Left kidney (tissue), 2 donors: ENCODE results near the gene G2E3. TPM values are rescaled to one million over a fixed set of nuclear protein-coding genes. Genes with fewer than 3 reads are reported as not detected.

Experiments used
- DNase-seq: peaks from one replicate; pipeline ENCODE4 v3.0.0-alpha.2; 2013
- polyA plus RNA-seq: library from polyadenylated mRNA; unstranded; fragments of 120-200 nt; gene quantifications from one replicate; pipeline ENCODE4 v1.2.1, GENCODE V29; 2013; ENCODE audit not compliant: insufficient read length

Gene G2E3
- polyA plus RNA-seq, 1 donor: 39.0 TPM

DNA sequence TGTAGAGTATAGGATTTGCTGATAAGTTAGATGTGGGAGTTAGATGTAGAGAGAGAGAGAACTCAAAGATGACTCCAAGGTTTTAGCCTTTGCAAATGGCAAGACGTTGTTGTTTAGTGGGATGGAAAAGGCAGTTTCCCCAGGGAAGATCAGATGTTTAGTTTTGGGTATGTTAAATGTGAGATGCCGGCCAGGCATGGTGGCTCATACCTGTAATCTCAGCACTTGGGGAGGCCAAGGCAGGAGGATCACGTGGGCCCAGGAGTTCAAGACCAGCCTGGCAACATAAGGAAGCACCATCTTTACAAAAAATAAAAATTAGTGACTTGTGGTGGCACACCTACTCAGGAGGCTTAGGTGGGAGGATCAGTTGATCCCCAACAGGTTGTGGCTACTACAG is 96.7 kb downstream of the G2E3 start:
- DNase-seq: no peak

DNA sequence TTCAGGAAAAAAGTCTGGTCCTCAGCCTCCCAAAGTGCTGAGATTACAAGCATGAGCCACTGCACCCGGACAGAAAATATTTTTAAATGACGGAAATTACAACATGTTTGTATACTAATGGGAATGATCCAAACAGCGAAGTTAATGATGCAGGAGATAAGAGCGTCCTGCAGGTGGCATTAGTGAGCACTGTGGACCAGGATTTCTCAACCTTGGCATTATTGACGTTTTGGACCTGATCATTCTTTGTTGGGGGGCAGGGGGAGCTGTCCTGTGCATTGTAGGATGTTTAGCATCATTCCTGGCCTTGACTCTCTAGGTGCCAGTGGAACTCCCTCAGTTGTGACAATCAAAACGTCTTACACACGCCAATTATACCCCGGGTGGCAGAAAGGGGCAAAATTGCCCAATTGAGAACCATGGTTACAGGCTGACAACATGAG is 97.3 kb downstream of the G2E3 start:
- peak; percentile 7 for DNase-seq

DNA sequence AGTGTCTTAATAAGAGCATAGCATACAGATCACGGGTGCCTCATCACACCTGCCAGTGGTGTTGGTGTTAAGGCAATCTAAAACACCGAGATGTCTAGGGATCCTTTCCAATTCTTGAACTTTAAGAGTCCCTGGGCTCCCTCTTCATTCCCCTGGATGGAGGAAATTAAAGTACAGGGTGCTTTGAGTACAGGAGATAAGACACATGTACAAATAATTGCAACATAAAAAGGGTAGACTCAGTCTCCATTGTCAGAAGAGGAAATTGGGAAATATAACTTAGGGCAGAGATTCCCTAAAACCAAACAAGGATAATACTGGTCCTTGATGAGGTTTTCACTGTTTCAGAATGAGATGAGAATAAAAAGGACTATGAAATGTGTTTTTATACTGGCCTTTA is 98.1 kb downstream of the G2E3 start:
- DNase-seq: no peak

DNA sequence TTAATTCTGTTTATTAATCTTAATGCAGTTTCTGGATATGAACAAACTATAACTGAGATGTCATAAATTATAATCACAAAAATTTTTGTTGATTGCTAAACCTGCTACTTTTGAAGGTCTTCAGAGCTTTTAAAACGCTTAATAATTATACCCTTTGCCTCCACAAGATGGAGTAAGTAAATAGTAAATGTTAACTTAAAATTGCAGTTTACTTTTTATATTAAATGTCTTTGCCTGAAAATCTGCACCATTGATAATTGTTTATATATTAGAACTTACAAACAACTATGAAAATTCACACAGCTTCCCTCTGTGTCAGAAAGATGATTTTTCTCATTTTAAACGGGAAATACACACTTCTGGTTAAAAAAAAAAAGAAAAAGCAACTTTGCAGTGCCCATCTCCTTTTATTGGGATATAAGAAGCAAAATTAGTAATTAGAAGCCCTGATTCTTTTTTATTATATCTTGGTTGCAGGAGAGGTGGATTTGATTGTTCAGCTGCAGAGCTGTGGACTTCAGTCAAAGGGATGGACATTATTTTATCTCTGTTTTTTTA is 98.7 kb downstream of the G2E3 start:
- DNase-seq: peak; percentile 1

DNA sequence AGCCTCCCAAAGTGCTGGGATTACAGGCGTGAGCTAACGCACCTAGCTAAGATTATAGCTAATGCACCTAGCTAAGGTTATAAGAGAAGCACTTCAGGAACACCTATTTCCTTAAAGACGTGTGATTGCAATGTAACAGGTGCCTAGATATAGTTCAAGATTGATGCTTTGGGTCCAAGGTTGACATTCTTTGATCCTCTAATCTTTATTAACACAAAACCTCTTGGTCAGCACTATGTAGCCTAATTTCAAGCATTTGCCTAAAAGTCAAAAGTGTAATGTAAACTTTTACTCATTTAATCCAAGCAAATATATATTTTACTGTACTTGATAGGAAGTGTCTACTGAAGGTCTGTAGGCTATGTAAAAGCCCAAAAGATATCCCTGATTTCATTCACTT is 99.7 kb downstream of the G2E3 start:
- no peak for DNase-seq

DNA sequence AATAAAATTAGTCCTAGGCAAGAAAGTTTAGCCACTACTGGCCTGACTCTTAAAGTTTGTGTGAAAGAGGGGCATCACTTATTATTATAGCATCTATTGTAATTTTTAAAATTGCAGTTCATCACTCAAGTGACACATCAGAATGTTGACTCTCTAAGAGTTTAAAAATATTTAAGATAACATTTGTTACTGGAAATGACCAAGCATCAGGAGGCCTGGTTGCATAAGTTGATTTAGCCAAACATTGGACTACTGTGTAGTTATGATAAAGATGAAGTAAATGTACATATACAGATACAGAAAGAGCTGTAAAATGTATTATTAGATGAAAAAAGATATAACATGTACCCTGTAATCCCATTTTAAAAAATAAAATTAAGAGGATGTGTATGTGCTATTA is 110.6 kb downstream of the G2E3 start:
- DNase-seq: no peak

Other genes with a start within 250 kb of the G2E3 start
- gene SCFD1, start 63.2 kb downstream of the G2E3 start, polyA plus RNA-seq: 106 TPM